ENCODE data around the gene RASA3. TPM values are rescaled to one million over a fixed set of nuclear protein-coding genes. Genes with fewer than 3 reads are reported as not detected.
A peak's percentile ranks its signal among the peaks of the same experiment; 100 is the strongest.

The RASA3 gene
- total and polyA plus RNA-seq, 2 donors (not counting 3 experiments of a cell fraction or from before 2014, with no cell fraction given): 26.5 to 53.8 TPM

- peak overlapping the region; percentile 66 for H3K4me2 ChIP-seq (ENCODE audit: insufficient read depth, low read length)
- dilution Hi-C loops (cut with MboI; ENCODE audit: extremely low pct_ligation_motif_present, low sequenced_read_pairs): no loop called here
- no peak overlapping the region for H2AFZ ChIP-seq (ENCODE audit: low read depth, low read length)
- DNase-seq (ENCODE audit: low read depth, low spot score) (no peak), FAIRE-seq (no peak)
- peaks cover 81% of the 10 kb centered on the region for H3K79me2 ChIP-seq (ENCODE audit: control insufficient read depth, insufficient read depth, low read length)
- BruUV-seq (replicated peaks): no TSS peak
- TF ChIP-seq, protein P1, sequence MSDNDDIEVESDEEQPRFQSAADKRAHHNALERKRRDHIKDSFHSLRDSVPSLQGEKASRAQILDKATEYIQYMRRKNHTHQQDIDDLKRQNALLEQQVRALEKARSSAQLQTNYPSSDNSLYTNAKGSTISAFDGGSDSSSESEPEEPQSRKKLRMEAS (IDR thresholded peaks at IDR 0.05; ENCODE audit: insufficient read depth, insufficient read length): no peak
- TF ChIP-seq EZH2 (IDR thresholded peaks at IDR 0.05; ENCODE audit: borderline replicate concordance, low read depth, low read length, severe bottlenecking) (no peak), JUN (IDR thresholded peaks at IDR 0.05; ENCODE audit: borderline replicate concordance, insufficient read depth, insufficient read length, low read depth) (no peak), POLR2A (IDR thresholded peaks at IDR 0.05; ENCODE audit: low read depth, low read length) (no peak), GATA2 (IDR thresholded peaks at IDR 0.05; ENCODE audit: insufficient read depth, insufficient read length, low read depth, low read length) (no peak), MYC (IDR thresholded peaks at IDR 0.05; ENCODE audit: low read depth, low read length) (no peak), CTCF (IDR thresholded peaks at IDR 0.05; ENCODE audit: extremely low read depth in 1 of 2, insufficient read depth in 1 of 2, low read depth in 1 of 2, low read length in 2 of 2) (no peak), POLR2AphosphoS5 (IDR thresholded peaks at IDR 0.05; ENCODE audit: insufficient read depth, low read depth, low read length) (no peak), FOS (IDR thresholded peaks at IDR 0.05; ENCODE audit: borderline replicate concordance, insufficient read depth, low read length) (no peak)
- peak overlapping the region; percentile 84 for H3K9ac ChIP-seq (replicated peaks; ENCODE audit: extremely low read depth, insufficient read depth, low read length)
- intact Hi-C loops (cut with micrococcal nuclease): no loop called here
- H3K9me1 ChIP-seq (replicated peaks; ENCODE audit: control insufficient read depth, extremely low read depth, insufficient read depth, low read length): no peaks in the 10 kb centered on the region
- peak overlapping the region; percentile 87 for H3K27ac ChIP-seq (ENCODE audit: insufficient read depth, low read depth, low read length)
- no peaks in the 10 kb centered on the region for H3K36me3 ChIP-seq (ENCODE audit: control insufficient read depth in 2 of 2, extremely low read depth in 1 of 2, insufficient read depth in 2 of 2, low read length in 2 of 2)
- ChIA-PET POLR2A (no interaction called here), CTCF (interaction anchor here (1.0 to 1.7 kb wide), 3 partner anchors 34 to 99 kb away, joined by 3 to 6 read pairs (median 4); no protein-coding TSS in a partner anchor)
- no peaks in the 10 kb centered on the region for H4K20me1 ChIP-seq (replicated peaks; ENCODE audit: control insufficient read depth, extremely low read depth, insufficient read depth, low read length)
- no peak overlapping the region for H3K4me3 ChIP-seq (replicated peaks in 1 of 3; ENCODE audit: insufficient read depth in 1 of 3, low read depth in 1 of 3, low read length in 3 of 3)
- peaks cover 39% of the 10 kb centered on the region for H3K4me1 ChIP-seq (ENCODE audit: control insufficient read depth, extremely low read depth, insufficient read depth, low read length)
- no peaks in the 10 kb centered on the region for H3K9me3 ChIP-seq (replicated peaks; ENCODE audit: control insufficient read depth, insufficient read depth, low read length)
- H3K27me3 ChIP-seq (ENCODE audit: control insufficient read depth in 2 of 2, insufficient read depth in 2 of 2, low read length in 2 of 2): no peaks in the 10 kb centered on the region
Measured at GRCh38 chr13:114128348-114128623, 4.1 kb downstream of the RASA3 start.

Data from endothelial cell of umbilical vein (primary cell).